Thoracic aorta (tissue), 2 donors: ENCODE results near the gene PCCA. TPM values are rescaled to one million over a fixed set of nuclear protein-coding genes. Genes with fewer than 3 reads are reported as not detected.

Experiments used
- ATAC-seq: fragments of 150-250 bp; one replicate; pipeline ENCODE4 v1.8.0; 2017; ENCODE audit warnings: low read depth; ENCODE audit not compliant: insufficient number of reproducible peaks, low FRiP score
- DNase-seq: peaks from one replicate; pipeline ENCODE4 v3.0.0-alpha.2; 2020; ENCODE audit warnings: low spot score
- H3K27ac ChIP-seq, 2 donors: fragments of 200-600 bp; sonication (generic); 1 replicate in 1 of 2; 2 replicates in 1 of 2; pipeline ENCODE4 v1.5.1; 2016; ENCODE audit warnings: mild to moderate bottlenecking in 2 of 2, moderate library complexity in 2 of 2
- H3K27me3 ChIP-seq: fragments of 200-600 bp; sonication (generic); replicated peaks from 2 replicates; pipeline ENCODE4 v1.6.0; 2016; ENCODE audit warnings: mild to moderate bottlenecking; ENCODE audit not compliant: insufficient read depth
- H3K36me3 ChIP-seq: fragments of 200-600 bp; sonication (generic); one replicate; pipeline ENCODE4 v1.5.1; 2016
- H3K4me1 ChIP-seq, 2 donors: fragments of 200-600 bp; sonication (generic); 1 replicate in 1 of 2; 2 replicates in 1 of 2; pipeline versions ENCODE4 v1.5.1 to v1.6.0; 2016; ENCODE audit warnings: low read depth in 2 of 2, mild to moderate bottlenecking in 1 of 2; ENCODE audit not compliant: control insufficient read depth in 1 of 2
- H3K4me3 ChIP-seq: fragments of 200-600 bp; sonication (generic); 2 replicates; pipeline ENCODE4 v1.5.1; 2016; ENCODE audit warnings: mild to moderate bottlenecking
- H3K9me3 ChIP-seq: fragments of 200-600 bp; sonication (generic); 2 replicates; pipeline ENCODE4 v1.5.1; 2016
- total RNA-seq, 2 donors: library from RNA; depleted of rRNA; stranded (reverse); fragments of >200 nt; gene quantifications; one replicate each; pipeline versions ENCODE4 v1.1.0 to v1.2.3, GENCODE V29; 2016
- TF ChIP-seq, protein P1 (sequence below): fragments of 200-600 bp; sonication (generic); IDR thresholded peaks from one replicate; pipeline ENCODE4 v1.5.1; 2019; ENCODE audit warnings: antibody characterized with exemption

Gene PCCA
- total RNA-seq, 2 donors from 2014 or later, result 17.2 to 51.6 TPM

DNA sequence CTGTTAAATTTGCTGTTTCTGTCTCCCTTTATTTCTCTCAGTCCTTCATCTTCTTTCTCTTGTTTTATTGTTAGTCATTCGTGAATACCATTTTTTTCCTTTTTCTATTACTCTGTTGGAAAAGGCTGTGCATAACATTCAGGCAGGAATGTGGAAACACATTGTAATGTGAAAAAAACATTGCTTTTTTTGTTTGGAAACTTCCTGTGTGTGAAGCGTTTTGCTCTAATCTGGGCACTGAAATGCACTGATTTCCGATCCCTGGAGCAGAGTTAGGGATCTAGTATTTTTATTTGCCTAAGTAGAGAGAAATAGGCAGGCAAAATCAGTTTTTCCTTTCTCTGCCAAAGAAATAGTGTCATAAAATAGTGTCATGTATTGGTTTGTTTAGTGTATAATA, 155.5 kb downstream of the PCCA start:
- no peak overlapping the region for H3K4me3 ChIP-seq
- DNase-seq, result no peak
- no peak overlapping the region for H3K27ac ChIP-seq
- ATAC-seq, result no peak
- no peaks in the 10 kb centered on the region for H3K27me3 ChIP-seq
- no peaks in the 10 kb centered on the region for H3K36me3 ChIP-seq
- H3K4me1 ChIP-seq, result peaks cover 0 to 7% of the 10 kb centered on the region in 2 donors
- TF ChIP-seq, protein P1, sequence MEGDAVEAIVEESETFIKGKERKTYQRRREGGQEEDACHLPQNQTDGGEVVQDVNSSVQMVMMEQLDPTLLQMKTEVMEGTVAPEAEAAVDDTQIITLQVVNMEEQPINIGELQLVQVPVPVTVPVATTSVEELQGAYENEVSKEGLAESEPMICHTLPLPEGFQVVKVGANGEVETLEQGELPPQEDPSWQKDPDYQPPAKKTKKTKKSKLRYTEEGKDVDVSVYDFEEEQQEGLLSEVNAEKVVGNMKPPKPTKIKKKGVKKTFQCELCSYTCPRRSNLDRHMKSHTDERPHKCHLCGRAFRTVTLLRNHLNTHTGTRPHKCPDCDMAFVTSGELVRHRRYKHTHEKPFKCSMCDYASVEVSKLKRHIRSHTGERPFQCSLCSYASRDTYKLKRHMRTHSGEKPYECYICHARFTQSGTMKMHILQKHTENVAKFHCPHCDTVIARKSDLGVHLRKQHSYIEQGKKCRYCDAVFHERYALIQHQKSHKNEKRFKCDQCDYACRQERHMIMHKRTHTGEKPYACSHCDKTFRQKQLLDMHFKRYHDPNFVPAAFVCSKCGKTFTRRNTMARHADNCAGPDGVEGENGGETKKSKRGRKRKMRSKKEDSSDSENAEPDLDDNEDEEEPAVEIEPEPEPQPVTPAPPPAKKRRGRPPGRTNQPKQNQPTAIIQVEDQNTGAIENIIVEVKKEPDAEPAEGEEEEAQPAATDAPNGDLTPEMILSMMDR, result no peak
- peaks cover 5% of the 10 kb centered on the region for H3K9me3 ChIP-seq

DNA sequence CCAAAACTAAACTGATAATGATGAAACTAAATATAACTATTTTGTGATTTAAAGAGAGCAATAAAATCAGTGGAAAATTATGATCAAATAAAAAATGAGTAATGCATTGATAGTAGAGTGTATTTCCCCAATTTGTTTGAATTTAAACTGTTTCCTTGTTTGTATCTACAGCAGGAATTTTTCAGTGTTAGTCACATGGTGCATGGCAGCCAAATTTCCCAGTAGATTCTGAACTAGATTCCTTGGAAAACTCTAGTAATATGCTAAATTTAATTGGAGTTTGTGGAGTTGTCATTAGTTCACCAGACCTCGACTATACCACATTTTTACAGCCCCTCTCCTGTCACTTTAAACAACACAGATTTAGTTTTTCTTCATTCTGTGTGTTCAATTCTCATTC, 156.2 kb downstream of the PCCA start:
- ATAC-seq (no peak), DNase-seq (no peak)
- peaks cover 0 to 7% of the 10 kb centered on the region in 2 donors for H3K4me1 ChIP-seq
- H3K9me3 ChIP-seq, result peaks cover 5% of the 10 kb centered on the region
- H3K27me3 ChIP-seq, result no peaks in the 10 kb centered on the region
- no peaks in the 10 kb centered on the region for H3K36me3 ChIP-seq
- TF ChIP-seq, protein P1, result no peak
- no peak overlapping the region for H3K4me3 ChIP-seq
- no peak overlapping the region for H3K27ac ChIP-seq

DNA sequence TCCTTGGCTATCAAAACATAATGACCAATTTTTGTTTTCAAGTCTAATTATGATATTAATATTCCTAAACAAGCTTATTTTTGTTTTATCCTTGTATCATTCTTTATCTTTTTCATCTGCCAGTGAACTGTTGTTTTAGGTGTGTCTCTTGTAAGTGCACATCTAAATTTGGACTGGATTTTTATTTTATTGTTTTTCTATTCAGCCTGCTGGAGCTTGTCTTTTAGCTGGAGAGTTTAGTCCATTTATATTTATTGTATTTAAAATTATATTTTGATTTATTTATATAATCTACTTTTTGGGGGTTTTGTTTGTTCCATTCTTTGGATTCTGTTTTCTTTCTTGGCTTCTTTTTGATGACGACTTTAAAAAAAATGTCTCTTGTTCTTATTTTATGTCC, 159.0 kb downstream of the PCCA start:
- ATAC-seq (no peak), DNase-seq (no peak)
- H3K4me1 ChIP-seq, result peaks cover 0 to 7% of the 10 kb centered on the region in 2 donors
- TF ChIP-seq, protein P1, result no peak
- no peaks in the 10 kb centered on the region for H3K36me3 ChIP-seq
- H3K27me3 ChIP-seq, result no peaks in the 10 kb centered on the region
- H3K9me3 ChIP-seq, result peaks cover 5% of the 10 kb centered on the region
- H3K4me3 ChIP-seq, result no peak overlapping the region
- no peak overlapping the region for H3K27ac ChIP-seq

DNA sequence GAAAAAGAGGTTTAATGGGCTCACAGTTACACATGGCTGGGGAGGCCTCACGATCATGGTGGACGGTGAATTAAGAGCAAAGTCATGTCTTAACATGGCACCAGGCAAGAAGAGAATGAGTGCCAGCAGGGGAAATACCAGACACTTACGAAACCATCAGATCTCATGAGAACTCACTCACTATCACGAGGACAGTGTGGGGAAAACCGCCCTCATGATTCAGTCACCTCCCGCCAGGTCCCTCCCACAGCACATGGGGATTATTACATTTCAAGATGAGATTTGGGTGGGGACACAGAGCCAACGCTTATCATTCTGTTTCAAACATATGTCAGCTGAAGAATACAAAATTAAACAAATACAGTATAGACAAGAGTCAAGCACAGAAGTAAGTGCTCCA, 165.1 kb downstream of the PCCA start:
- H3K4me1 ChIP-seq, result no peaks in the 10 kb centered on the region
- no peak overlapping the region for H3K4me3 ChIP-seq
- H3K27ac ChIP-seq, result no peak overlapping the region
- H3K9me3 ChIP-seq, result no peaks in the 10 kb centered on the region
- DNase-seq, result no peak
- TF ChIP-seq, protein P1, result no peak
- H3K27me3 ChIP-seq, result no peaks in the 10 kb centered on the region
- no peaks in the 10 kb centered on the region for H3K36me3 ChIP-seq
- ATAC-seq, result no peak

DNA sequence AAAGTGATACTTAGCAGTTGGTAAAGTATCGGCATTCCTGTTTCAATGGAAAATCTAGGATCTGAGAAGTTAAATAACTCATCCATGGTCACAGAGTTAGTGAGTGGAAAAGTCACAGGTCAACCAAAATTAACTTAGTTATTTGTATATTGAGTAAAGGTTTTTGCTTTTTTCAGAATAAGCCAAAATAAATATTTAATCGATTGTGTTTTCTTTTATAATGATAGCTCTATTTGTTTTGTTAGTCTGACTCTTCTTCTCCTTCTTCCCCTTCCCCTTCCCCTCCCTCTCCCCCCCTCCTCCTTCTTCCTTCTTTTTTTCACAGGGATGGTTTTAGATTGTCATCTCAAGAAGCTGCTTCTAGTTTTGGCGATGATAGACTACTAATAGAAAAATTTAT, 173.5 kb downstream of the PCCA start:
- Histone ChIP-seq H3K27ac (no peak overlapping the region), H3K27me3 (no peaks in the 10 kb centered on the region), H3K36me3 (no peaks in the 10 kb centered on the region), H3K4me1 (peaks cover 2 to 3% of the 10 kb centered on the region in 2 donors), H3K9me3 (no peaks in the 10 kb centered on the region), H3K4me3 (no peak overlapping the region)
- DNase-seq, result no peak
- TF ChIP-seq, protein P1, result no peak
- no peak for ATAC-seq
